A549 (cell line): ENCODE measurements around the gene MYLK.

ENCODE experiments used
- TF ChIP-seq, protein P1 (sequence below): fragments of >200 bp; sonication (Bioruptor Twin); formaldehyde crosslinking; IDR thresholded peaks from 3 replicates; pipeline ENCODE4 v1.5.1; 2016
- TF ChIP-seq, protein P2 (sequence below): fragments of 200-600 bp; sonication (generic); IDR thresholded peaks from 2 replicates; pipeline ENCODE4 v1.6.1; 2016; ENCODE audit warnings: antibody characterized with exemption, mild to moderate bottlenecking, moderate library complexity
- TF ChIP-seq, protein P3 (sequence below): fragments of >200 bp; sonication (Bioruptor Twin); formaldehyde crosslinking; IDR thresholded peaks from 3 replicates; pipeline ENCODE4 v1.6.1; 2016

DNA sequence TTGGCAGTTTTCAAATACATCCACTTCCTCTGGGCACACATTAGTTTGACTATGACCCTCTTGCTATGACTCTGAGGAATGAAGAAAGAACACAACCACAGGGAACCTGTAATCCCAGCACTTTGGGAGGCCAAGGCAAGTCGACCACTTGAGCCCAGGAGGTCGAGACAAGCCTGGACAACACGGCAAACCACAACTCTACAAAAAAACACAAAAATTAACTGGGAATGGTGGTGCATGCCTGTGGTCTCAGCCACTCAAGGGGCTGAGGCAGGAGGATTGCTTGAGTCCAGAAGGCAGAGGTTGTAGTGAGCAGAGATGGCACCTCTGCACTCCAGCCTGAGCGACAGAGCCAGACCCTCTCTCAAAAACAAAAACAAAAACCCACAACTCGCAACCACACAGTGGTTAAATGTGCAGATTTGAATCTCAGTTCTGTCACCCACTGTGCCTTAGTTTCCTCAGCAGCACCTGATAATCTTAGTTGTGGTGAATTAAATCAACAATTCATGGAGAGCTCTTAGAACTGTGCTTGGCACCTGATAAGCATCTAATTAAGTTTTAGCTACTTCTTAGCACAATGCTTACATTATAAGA, 65.7 kb downstream of the MYLK start:
- TF ChIP-seq, protein P1, sequence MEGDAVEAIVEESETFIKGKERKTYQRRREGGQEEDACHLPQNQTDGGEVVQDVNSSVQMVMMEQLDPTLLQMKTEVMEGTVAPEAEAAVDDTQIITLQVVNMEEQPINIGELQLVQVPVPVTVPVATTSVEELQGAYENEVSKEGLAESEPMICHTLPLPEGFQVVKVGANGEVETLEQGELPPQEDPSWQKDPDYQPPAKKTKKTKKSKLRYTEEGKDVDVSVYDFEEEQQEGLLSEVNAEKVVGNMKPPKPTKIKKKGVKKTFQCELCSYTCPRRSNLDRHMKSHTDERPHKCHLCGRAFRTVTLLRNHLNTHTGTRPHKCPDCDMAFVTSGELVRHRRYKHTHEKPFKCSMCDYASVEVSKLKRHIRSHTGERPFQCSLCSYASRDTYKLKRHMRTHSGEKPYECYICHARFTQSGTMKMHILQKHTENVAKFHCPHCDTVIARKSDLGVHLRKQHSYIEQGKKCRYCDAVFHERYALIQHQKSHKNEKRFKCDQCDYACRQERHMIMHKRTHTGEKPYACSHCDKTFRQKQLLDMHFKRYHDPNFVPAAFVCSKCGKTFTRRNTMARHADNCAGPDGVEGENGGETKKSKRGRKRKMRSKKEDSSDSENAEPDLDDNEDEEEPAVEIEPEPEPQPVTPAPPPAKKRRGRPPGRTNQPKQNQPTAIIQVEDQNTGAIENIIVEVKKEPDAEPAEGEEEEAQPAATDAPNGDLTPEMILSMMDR: no peak
- TF ChIP-seq, protein P2, sequence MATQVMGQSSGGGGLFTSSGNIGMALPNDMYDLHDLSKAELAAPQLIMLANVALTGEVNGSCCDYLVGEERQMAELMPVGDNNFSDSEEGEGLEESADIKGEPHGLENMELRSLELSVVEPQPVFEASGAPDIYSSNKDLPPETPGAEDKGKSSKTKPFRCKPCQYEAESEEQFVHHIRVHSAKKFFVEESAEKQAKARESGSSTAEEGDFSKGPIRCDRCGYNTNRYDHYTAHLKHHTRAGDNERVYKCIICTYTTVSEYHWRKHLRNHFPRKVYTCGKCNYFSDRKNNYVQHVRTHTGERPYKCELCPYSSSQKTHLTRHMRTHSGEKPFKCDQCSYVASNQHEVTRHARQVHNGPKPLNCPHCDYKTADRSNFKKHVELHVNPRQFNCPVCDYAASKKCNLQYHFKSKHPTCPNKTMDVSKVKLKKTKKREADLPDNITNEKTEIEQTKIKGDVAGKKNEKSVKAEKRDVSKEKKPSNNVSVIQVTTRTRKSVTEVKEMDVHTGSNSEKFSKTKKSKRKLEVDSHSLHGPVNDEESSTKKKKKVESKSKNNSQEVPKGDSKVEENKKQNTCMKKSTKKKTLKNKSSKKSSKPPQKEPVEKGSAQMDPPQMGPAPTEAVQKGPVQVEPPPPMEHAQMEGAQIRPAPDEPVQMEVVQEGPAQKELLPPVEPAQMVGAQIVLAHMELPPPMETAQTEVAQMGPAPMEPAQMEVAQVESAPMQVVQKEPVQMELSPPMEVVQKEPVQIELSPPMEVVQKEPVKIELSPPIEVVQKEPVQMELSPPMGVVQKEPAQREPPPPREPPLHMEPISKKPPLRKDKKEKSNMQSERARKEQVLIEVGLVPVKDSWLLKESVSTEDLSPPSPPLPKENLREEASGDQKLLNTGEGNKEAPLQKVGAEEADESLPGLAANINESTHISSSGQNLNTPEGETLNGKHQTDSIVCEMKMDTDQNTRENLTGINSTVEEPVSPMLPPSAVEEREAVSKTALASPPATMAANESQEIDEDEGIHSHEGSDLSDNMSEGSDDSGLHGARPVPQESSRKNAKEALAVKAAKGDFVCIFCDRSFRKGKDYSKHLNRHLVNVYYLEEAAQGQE: no peak
- TF ChIP-seq, protein P3, sequence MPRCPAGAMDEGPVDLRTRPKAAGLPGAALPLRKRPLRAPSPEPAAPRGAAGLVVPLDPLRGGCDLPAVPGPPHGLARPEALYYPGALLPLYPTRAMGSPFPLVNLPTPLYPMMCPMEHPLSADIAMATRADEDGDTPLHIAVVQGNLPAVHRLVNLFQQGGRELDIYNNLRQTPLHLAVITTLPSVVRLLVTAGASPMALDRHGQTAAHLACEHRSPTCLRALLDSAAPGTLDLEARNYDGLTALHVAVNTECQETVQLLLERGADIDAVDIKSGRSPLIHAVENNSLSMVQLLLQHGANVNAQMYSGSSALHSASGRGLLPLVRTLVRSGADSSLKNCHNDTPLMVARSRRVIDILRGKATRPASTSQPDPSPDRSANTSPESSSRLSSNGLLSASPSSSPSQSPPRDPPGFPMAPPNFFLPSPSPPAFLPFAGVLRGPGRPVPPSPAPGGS: no peak
